ENCODE data around the gene GNAL. TPM values are rescaled to one million over a fixed set of nuclear protein-coding genes. Genes with fewer than 3 reads are reported as not detected.
A peak's percentile ranks its signal among the peaks of the same experiment; 100 is the strongest.

The GNAL gene
- total RNA-seq, 1 experiment from 2014 or later: 24.0 TPM

- no peak overlapping the region for H4K8ac ChIP-seq (replicated peaks; ENCODE audit: insufficient read length, low read depth, low read length)
- H3K27me3 Mint-ChIP-seq (ENCODE audit: low read depth): no peaks in the 10 kb centered on the region
Measured at GRCh38 chr18:11775436-11776174, 86.5 kb downstream of the GNAL start.

More at GRCh38 chr18:11775436-11776174, 86.5 kb downstream of the GNAL start:
- Histone ChIP-seq H3K9me3 (ENCODE audit: control insufficient read depth, low read depth, low read length) (no peaks in the 10 kb centered on the region), H3K18ac (ENCODE audit: insufficient read length, low read depth, low read length) (no peak overlapping the region), H2AFZ (ENCODE audit: low read length) (no peak overlapping the region), H2BK5ac (ENCODE audit: insufficient read length, low read length) (no peak overlapping the region), H3K27ac (ENCODE audit: insufficient read length, low read depth, low read length) (no peak overlapping the region), H3K4me2 (ENCODE audit: insufficient read depth, insufficient read length, low read length) (no peak overlapping the region), H2BK20ac (ENCODE audit: low read depth, low read length, poor library complexity, severe bottlenecking) (no peak overlapping the region), H3K23me2 (ENCODE audit: insufficient read length, low read depth, low read length, poor library complexity, severe bottlenecking) (no peaks in the 10 kb centered on the region), H2AK5ac (ENCODE audit: insufficient read length, low read length) (no peak overlapping the region), H3K79me1 (ENCODE audit: insufficient read depth, low read depth, low read length, poor library complexity, severe bottlenecking) (no peaks in the 10 kb centered on the region), H3K79me2 (ENCODE audit: insufficient read depth, low read length) (no peaks in the 10 kb centered on the region), H2BK12ac (ENCODE audit: insufficient read length, low read depth, low read length) (no peak overlapping the region), H3K27me3 (ENCODE audit: insufficient read depth, low read length) (no peaks in the 10 kb centered on the region), H3K4me1 (ENCODE audit: insufficient read depth, low read length) (no peaks in the 10 kb centered on the region), H3K56ac (ENCODE audit: insufficient read length, low read depth, low read length) (no peak overlapping the region), H3K14ac (ENCODE audit: insufficient read depth, low read length) (no peak overlapping the region), H4K20me1 (ENCODE audit: control insufficient read depth, insufficient read depth, insufficient read length) (no peaks in the 10 kb centered on the region), H3K4ac (ENCODE audit: low read depth, low read length) (no peak overlapping the region), H3K23ac (ENCODE audit: insufficient read length, low read depth, low read length) (no peak overlapping the region), H2BK15ac (ENCODE audit: low read depth, low read length) (no peak overlapping the region), H2BK120ac (ENCODE audit: low read depth, low read length, poor library complexity, severe bottlenecking) (no peak overlapping the region), H4K91ac (ENCODE audit: insufficient read length, low read depth, low read length) (no peak overlapping the region), H3T11ph (ENCODE audit: low read length) (no peak overlapping the region), H4K5ac (ENCODE audit: insufficient read length, low read depth, low read length) (no peak overlapping the region), H3K9ac (ENCODE audit: extremely low read depth, insufficient read length, low read length) (no peak overlapping the region)
- no peak overlapping the region for H3K4me3 Mint-ChIP-seq
- 0 out of 4 replicates have a peak, but pooled peaks cover 0 to 6% of the 10 kb centered on the region in 2 experiments for H3K4me1 Mint-ChIP-seq
- H3K36me3 Mint-ChIP-seq (ENCODE audit: insufficient read depth in 1 of 3, low read depth in 3 of 3): peaks cover 0 to 13% (median 0%) of the 10 kb centered on the region in 3 experiments; a peak in 2 of 7 replicates
- no peaks in the 10 kb centered on the region for H3K9me3 Mint-ChIP-seq
- no CpG with 5 or more reads among the region's 16 CpGs for WGBS (ENCODE audit: extremely low coverage, insufficient read length, low lambda C conversion rate)
- TF ChIP-seq, protein P1, sequence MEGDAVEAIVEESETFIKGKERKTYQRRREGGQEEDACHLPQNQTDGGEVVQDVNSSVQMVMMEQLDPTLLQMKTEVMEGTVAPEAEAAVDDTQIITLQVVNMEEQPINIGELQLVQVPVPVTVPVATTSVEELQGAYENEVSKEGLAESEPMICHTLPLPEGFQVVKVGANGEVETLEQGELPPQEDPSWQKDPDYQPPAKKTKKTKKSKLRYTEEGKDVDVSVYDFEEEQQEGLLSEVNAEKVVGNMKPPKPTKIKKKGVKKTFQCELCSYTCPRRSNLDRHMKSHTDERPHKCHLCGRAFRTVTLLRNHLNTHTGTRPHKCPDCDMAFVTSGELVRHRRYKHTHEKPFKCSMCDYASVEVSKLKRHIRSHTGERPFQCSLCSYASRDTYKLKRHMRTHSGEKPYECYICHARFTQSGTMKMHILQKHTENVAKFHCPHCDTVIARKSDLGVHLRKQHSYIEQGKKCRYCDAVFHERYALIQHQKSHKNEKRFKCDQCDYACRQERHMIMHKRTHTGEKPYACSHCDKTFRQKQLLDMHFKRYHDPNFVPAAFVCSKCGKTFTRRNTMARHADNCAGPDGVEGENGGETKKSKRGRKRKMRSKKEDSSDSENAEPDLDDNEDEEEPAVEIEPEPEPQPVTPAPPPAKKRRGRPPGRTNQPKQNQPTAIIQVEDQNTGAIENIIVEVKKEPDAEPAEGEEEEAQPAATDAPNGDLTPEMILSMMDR (conservative IDR thresholded peaks at IDR 0.05): no peak
- H3K27ac Mint-ChIP-seq: peak overlapping the region in 1 of 3 experiments; percentile 70; a peak in 3 of 7 replicates
- DNase-seq: no peak
